HG02840 (cell line): ENCODE measurements around the gene HCCS.

Source experiments
- ATAC-seq: cut with Tn5 transposase; IDR thresholded peaks from one replicate; pipeline ENCODE4 v1.9.1; 2021; ENCODE audit warnings: mild to moderate bottlenecking, moderate library complexity, moderate number of reproducible peaks; ENCODE audit not compliant: unreplicated experiment, low FRiP score

The HCCS gene

GRCh38 chrX:11111037-11111851, at the start of gene HCCS:
HCCS (plus strand) TSS chrX:11111332; CDS start chrX:11112061, 729 bp downstream.
- peak; percentile 96 for ATAC-seq

- ATAC-seq = no peak
These were observed 46.9 kb upstream of the HCCS start for GRCh38 chrX:11064276-11064675.

GRCh38 chrX:11064851-11065600, 46.1 kb upstream of the HCCS start:
- ATAC-seq = no peak

GRCh38 chrX:11066812-11067211, 44.3 kb upstream of the HCCS start:
- ATAC-seq = no peak

- ATAC-seq = no peak
These were observed 37.8 kb upstream of the HCCS start for GRCh38 chrX:11073381-11073780.

- no peak for ATAC-seq
These were observed 30.3 kb upstream of the HCCS start for GRCh38 chrX:11080741-11081305.

GRCh38 chrX:11081511-11081910, 29.6 kb upstream of the HCCS start:
- ATAC-seq = no peak

- no peak for ATAC-seq
These were observed 25.8 kb upstream of the HCCS start for GRCh38 chrX:11085305-11085704.

GRCh38 chrX:11089802-11090201, 21.3 kb upstream of the HCCS start:
- ATAC-seq = no peak

GRCh38 chrX:11097933-11098332, 13.2 kb upstream of the HCCS start:
- ATAC-seq = no peak

GRCh38 chrX:11099465-11099864, 11.7 kb upstream of the HCCS start:
- no peak for ATAC-seq

GRCh38 chrX:11100281-11101035, 10.7 kb upstream of the HCCS start:
- no peak for ATAC-seq

- ATAC-seq = no peak
These were observed 8.1 kb upstream of the HCCS start for GRCh38 chrX:11103006-11103405.

- no peak for ATAC-seq
These were observed 7.4 kb upstream of the HCCS start for GRCh38 chrX:11103751-11104150.

GRCh38 chrX:11105080-11105479, 6.1 kb upstream of the HCCS start:
- no peak for ATAC-seq

- ATAC-seq = no peak
These were observed 2.7 kb upstream of the HCCS start for GRCh38 chrX:11108253-11108941.

GRCh38 chrX:11109968-11110367, 1.2 kb upstream of the HCCS start:
- no peak for ATAC-seq

GRCh38 chrX:11111947-11112346, 815 bp downstream of the HCCS start:
- ATAC-seq = no peak

- no peak for ATAC-seq
These were observed 2.6 kb downstream of the HCCS start for GRCh38 chrX:11113731-11114130.

GRCh38 chrX:11117745-11118144, 6.6 kb downstream of the HCCS start:
- ATAC-seq = no peak
